WTC11 (cell line): Measurements from ENCODE around the gene MR1.

Experiments used
- ARID4B ChIP-seq: sonication (generic); formaldehyde crosslinking; IDR thresholded peaks from 2 replicates; pipeline ENCODE4 v1.8.0; 2023; ENCODE audit warnings: missing genetic modification reagents, mild to moderate bottlenecking, borderline replicate concordance
- ATF1 ChIP-seq: sonication (generic); formaldehyde crosslinking; IDR thresholded peaks from 2 replicates; pipeline ENCODE4 v1.8.1; 2023; ENCODE audit warnings: mild to moderate bottlenecking, moderate library complexity, missing genetic modification reagents
- ATF2 ChIP-seq: sonication (generic); formaldehyde crosslinking; IDR thresholded peaks from 2 replicates; pipeline ENCODE4 v1.8.1; 2022; ENCODE audit warnings: low read depth, missing genetic modification reagents, borderline replicate concordance
- CTCF ChIP-seq: fragments of 200-600 bp; IDR thresholded peaks from 2 replicates; pipeline ENCODE4 v1.8.0; 2022; ENCODE audit warnings: antibody characterized with exemption
- ETV6 ChIP-seq: sonication (generic); formaldehyde crosslinking; IDR thresholded peaks from 2 replicates; pipeline ENCODE4 v1.8.1; 2022; ENCODE audit warnings: mild to moderate bottlenecking, missing genetic modification reagents
- KAT7 ChIP-seq: sonication (generic); formaldehyde crosslinking; IDR thresholded peaks from 2 replicates; pipeline ENCODE4 v1.8.1; 2023; ENCODE audit warnings: missing genetic modification reagents, mild to moderate bottlenecking, borderline replicate concordance
- NR1H2 ChIP-seq: sonication (generic); formaldehyde crosslinking; IDR thresholded peaks from 2 replicates; pipeline ENCODE4 v1.9.0; 2021; ENCODE audit warnings: mild to moderate bottlenecking, moderate library complexity, missing genetic modification reagents
- SMAD3 ChIP-seq: sonication (generic); formaldehyde crosslinking; IDR thresholded peaks from 2 replicates; pipeline ENCODE4 v1.8.0; 2022; ENCODE audit warnings: missing genetic modification reagents, mild to moderate bottlenecking, borderline replicate concordance
- USF2 ChIP-seq: sonication (generic); formaldehyde crosslinking; IDR thresholded peaks from 2 replicates; pipeline ENCODE4 v1.8.1; 2023; ENCODE audit warnings: mild to moderate bottlenecking, missing genetic modification reagents, moderate library complexity
- ZNF232 ChIP-seq: sonication (generic); formaldehyde crosslinking; IDR thresholded peaks from 2 replicates; pipeline ENCODE4 v1.8.0; 2022; ENCODE audit warnings: mild to moderate bottlenecking, missing genetic modification reagents
- ZNF423 ChIP-seq: fragments of 250-450 bp; sonication (Bioruptor Pico); IDR thresholded peaks from 2 replicates; pipeline ENCODE4 v2.1.2; 2022; ENCODE audit warnings: mild to moderate bottlenecking, moderate library complexity

GRCh38 chr1:181010789-181011188 lies 23.0 kb upstream of the MR1 start:
- TF ChIP-seq SMAD3 (CRISPR knock-in tag) = no peak
- TF ChIP-seq ATF2 (CRISPR knock-in tag) = no peak
- TF ChIP-seq USF2 (CRISPR knock-in tag) = no peak
- TF ChIP-seq CTCF = no peak
- no peak for TF ChIP-seq KAT7
- TF ChIP-seq ETV6 (CRISPR knock-in tag) = no peak
- TF ChIP-seq ARID4B (CRISPR knock-in tag) = no peak
- TF ChIP-seq ZNF423 (CRISPR knock-in tag) = no peak
- no peak for TF ChIP-seq NR1H2
- TF ChIP-seq ATF1 (CRISPR knock-in tag) = no peak
- TF ChIP-seq ZNF232 (CRISPR knock-in tag) = no peak
